Coronary artery (tissue), 2 donors: Measurements from ENCODE around the gene GRB10.

Experiments used
- DNase-seq: peaks from one replicate; pipeline ENCODE4 v3.0.0-alpha.2; 2017; ENCODE audit warnings: low spot score
- H3K27ac ChIP-seq, 2 donors: fragments of 200-600 bp; sonication (generic); one replicate each; pipeline ENCODE4 v1.5.1; 2016 to 2019
- H3K4me3 ChIP-seq: fragments of 200-600 bp; sonication (generic); 2 replicates; pipeline ENCODE4 v1.5.1; 2016; ENCODE audit warnings: mild to moderate bottlenecking, moderate library complexity
- CTCF ChIP-seq: fragments of 200-600 bp; sonication (generic); IDR thresholded peaks from one replicate; pipeline ENCODE4 v1.5.1; 2019; ENCODE audit warnings: antibody characterized with exemption

Gene GRB10

DNA sequence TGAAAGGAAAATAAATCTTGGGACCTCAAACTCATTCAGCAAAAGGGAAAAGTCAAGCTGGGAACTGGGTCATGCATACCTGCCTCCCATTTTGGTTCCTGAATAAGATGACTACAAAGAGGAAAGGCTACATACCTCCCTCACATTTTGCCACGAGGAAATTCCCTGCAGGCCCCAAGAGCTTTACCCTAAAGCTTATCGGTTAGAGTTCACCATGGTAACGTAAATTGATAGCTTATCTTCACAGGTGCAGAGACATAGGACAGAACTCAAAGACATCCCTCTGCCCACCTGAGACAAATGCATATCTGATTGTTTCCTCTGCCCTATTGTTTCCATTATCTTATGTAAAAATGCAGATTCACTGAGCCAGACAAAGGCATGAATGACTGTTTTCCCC is 31.5 kb upstream of the GRB10 start:
- no peak for TF ChIP-seq CTCF
- Histone ChIP-seq H3K27ac (no peak overlapping the region), H3K4me3 (no peak overlapping the region)
- DNase-seq: no peak

DNA sequence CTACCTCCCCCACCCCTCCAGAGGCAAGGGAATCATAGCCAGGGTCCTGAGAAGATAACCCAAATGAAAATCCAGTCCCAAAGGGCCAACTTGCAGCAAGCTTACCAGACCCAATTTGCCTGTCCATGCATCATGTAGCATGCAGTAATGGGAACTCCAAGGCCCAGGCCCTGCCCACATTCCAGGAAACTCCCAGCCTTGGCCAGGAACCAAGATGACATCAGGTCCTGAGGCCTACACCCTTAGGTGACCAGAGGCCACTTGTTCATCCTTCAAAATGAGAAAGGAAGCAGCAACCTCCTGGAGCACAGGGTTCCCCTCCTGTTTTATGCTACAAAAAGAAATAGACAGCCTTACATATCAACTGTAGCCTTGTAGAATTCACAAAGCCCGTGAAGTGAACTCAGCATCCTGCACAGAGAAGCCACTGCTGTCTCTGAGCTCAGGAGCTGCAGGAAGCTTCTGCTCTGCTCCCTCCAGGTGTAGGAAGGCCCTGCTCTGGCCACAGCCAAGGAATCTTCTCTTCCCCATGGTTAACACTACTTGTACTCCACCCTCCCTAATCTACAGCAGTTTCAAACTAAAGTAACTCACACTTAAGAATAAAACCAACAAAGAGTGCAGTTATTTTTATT is 30.3 kb upstream of the GRB10 start:
- no peak for TF ChIP-seq CTCF
- Histone ChIP-seq H3K27ac (no peak overlapping the region), H3K4me3 (no peak overlapping the region)
- no peak for DNase-seq

DNA sequence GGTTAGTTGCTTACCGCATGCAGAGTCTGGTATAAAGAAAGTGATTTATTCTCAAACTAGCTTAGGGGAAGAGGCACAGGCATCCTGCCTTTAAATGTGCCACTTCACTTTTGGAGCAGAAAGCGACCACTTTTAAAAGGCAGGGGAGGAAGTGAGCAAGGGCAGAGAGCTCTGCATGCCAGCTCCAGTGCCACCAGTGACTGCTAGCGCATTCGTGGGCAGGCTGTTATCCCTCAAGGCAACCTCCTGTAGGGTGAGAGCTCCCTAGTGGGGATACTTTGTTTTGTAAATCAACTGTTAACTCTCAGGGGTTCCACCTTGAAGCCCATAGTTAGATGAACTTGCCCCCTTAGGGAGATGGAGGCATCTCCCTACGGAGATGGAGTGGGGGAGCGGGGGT is 29.4 kb upstream of the GRB10 start:
- TF ChIP-seq CTCF: no peak
- Histone ChIP-seq H3K27ac (no peak overlapping the region), H3K4me3 (no peak overlapping the region)
- no peak for DNase-seq

DNA sequence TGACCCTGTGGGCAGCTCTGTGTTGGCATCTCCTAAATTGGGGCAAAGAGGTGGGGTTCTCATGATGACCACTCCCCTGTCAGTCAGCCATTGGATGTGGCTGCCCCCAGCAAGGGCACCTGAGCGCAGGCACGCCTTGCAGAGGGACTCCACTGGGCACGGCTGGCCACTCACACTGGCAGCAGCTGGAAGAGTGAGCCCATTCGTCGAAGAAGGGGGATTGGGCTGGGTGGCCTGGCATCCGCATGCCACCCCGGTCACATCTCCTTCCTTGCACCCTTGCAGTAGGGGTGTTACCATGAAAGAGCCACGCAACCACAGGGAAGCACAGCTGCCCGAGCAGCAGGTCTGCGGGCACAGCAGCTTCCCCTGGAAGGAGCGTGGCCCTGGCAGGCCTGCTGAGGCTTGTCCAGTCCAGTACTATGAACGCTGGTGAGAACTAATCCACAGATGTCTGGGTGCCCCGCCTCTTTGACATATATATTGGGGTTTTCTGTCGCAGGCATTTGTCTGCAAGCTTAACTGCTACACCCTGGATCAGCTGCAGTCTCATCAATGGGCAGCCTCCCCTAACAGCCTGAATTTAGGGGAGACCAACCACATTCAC is 25.7 kb upstream of the GRB10 start:
- Histone ChIP-seq H3K27ac (no peak overlapping the region), H3K4me3 (no peak overlapping the region)
- TF ChIP-seq CTCF: no peak
- no peak for DNase-seq

DNA sequence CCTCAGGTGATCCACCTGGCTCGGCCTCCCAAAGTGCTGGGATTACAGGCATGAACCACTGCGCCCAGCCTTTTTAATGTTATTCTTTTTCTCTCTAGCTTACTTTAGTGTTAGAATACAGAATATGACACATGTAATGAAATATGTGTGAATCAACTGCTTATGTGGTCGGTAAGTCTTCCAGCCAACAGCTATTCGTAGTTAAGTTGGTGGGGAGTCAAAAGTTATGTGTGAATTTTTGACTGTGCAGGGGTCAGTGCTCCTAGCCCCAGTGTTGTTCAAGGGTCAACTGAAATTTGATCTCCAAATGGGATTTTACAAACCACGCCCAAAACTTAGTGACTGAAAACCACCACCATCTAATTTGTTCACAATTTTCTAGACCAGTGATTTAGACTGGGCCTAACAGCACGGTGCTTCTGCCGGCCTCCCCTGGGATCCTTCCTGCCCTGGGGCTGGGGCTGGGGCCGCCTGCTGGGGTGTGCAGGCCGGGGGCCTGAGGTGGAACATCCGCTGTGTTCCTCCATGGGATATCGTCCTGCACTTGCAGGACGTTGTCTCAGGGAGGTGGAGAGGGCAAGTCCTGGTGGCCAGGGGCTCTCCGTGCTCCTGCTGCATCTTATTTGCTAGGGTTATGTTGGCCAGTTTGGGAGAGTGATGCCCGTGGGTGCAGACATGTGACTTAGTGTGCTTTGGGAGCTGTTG is 24.5 kb upstream of the GRB10 start:
- DNase-seq: no peak
- Histone ChIP-seq H3K27ac (no peak overlapping the region), H3K4me3 (no peak overlapping the region)
- TF ChIP-seq CTCF: no peak

DNA sequence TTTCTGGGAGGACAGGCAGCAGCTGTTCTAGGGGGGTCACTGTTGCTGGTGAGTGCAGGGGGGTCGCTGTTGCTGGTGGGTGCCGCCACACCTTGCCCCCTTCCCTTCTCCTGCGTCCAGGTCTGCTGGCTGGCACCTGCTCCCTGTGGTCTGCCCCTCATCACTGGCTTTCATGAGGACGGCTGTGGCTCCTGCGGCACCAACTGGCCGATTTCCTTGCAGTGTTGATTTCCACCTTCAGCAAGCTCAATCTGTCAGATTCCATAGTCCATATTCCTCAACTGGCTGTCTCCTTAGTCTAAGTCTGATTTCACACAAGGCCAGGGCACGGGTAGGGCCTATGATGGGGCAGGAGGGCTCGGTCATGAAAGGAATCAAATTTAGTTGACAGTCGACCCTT is 23.4 kb upstream of the GRB10 start:
- no peak for DNase-seq
- no peak for TF ChIP-seq CTCF
- H3K27ac ChIP-seq: no peak overlapping the region
- H3K4me3 ChIP-seq: no peak overlapping the region
